ENCODE results near the gene KCNQ1.
A peak's percentile ranks its signal among the peaks of the same experiment; 100 is the strongest.

Gene KCNQ1, protein sequence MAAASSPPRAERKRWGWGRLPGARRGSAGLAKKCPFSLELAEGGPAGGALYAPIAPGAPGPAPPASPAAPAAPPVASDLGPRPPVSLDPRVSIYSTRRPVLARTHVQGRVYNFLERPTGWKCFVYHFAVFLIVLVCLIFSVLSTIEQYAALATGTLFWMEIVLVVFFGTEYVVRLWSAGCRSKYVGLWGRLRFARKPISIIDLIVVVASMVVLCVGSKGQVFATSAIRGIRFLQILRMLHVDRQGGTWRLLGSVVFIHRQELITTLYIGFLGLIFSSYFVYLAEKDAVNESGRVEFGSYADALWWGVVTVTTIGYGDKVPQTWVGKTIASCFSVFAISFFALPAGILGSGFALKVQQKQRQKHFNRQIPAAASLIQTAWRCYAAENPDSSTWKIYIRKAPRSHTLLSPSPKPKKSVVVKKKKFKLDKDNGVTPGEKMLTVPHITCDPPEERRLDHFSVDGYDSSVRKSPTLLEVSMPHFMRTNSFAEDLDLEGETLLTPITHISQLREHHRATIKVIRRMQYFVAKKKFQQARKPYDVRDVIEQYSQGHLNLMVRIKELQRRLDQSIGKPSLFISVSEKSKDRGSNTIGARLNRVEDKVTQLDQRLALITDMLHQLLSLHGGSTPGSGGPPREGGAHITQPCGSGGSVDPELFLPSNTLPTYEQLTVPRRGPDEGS

DNA sequence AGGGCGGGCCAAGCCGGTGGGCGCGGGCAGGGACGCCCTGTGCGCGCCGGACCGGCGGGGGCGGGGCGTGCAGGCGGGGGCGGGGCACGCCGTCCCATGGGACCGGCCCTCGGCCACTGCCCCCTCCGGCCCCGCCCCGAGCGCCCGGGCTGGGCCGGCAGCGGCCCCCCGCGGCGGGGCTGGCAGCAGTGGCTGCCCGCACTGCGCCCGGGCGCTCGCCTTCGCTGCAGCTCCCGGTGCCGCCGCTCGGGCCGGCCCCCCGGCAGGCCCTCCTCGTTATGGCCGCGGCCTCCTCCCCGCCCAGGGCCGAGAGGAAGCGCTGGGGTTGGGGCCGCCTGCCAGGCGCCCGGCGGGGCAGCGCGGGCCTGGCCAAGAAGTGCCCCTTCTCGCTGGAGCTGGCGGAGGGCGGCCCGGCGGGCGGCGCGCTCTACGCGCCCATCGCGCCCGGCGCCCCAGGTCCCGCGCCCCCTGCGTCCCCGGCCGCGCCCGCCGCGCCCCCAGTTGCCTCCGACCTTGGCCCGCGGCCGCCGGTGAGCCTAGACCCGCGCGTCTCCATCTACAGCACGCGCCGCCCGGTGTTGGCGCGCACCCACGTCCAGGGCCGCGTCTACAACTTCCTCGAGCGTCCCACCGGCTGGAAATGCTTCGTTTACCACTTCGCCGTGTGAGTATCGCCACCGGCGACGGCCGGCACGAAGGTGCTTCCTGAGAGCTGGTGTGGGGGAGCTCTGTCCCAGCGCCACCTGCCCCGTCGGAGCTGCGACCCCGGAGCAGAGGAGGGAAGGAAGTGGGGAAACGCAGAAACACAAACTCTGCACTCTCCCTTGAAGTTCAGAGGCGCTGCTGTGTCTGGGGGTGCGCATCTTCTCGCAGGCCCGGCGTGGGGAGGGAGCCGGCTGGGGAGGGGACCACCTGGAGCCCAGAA is at the start of gene KCNQ1:
KCNQ1 (plus strand) TSS at position 188 of the 925 bp plus-strand sequence; CDS start at position 279, 91 bp downstream.
- FAIRE-seq = no peak

- no peak for FAIRE-seq
Observed at GRCh38 chr11:2395211-2395730, 49.5 kb upstream of the KCNQ1 start.

- FAIRE-seq = no peak
Observed at GRCh38 chr11:2395856-2396255, 49.0 kb upstream of the KCNQ1 start.

GRCh38 chr11:2396471-2396870 is 48.3 kb upstream of the KCNQ1 start:
- FAIRE-seq = no peak

DNA sequence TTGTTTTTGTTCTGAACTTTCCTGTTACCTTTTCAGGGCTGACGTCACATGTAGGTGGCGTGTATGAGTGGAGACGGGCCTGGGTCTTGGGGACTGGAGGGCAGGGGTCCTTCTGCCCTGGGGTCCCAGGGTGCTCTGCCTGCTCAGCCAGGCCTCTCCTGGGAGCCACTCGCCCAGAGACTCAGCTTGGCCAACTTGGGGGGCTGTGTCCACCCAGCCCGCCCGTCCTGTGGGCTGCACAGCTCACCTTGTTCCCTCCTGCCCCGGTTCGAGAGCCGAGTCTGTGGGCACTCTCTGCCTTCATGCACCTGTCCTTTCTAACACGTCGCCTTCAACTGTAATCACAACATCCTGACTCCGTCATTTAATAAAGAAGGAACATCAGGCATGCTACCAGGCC is 47.8 kb upstream of the KCNQ1 start:
- no peak for FAIRE-seq

GRCh38 chr11:2398664-2399355 is 46.0 kb upstream of the KCNQ1 start:
- no peak for FAIRE-seq

GRCh38 chr11:2399488-2400068 is 45.2 kb upstream of the KCNQ1 start:
- FAIRE-seq = no peak

GRCh38 chr11:2400069-2400761 is 44.6 kb upstream of the KCNQ1 start, which contains the start of gene TSSC4:
Gene TSSC4 (plus strand): TSS chr11:2400750. CDS start chr11:2402634, 1,884 bp downstream.
- FAIRE-seq = peak; percentile 99

GRCh38 chr11:2400762-2401435 is 43.9 kb upstream of the KCNQ1 start:
- no peak for FAIRE-seq

GRCh38 chr11:2401436-2401984 is 43.3 kb upstream of the KCNQ1 start:
- FAIRE-seq = no peak

DNA sequence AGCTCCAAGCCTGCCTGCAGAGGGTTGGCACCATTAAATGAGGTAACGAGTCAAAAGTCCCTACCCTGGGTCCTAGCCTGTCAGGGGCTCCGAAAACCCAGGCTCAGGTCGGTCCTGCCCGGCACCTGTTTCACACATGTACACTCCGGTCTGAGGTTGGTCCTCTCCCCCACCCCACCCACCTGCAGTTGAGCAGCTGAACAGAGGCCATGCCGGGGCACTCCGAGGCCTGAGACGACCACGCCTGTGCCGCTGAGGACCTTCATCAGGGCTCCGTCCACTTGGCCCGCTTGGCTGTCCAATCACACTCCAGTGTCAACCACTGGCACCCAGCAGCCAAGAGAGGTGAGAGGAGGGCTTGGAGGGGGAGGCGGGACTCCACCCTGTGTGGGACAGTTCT is 42.7 kb upstream of the KCNQ1 start:
- FAIRE-seq = no peak

- FAIRE-seq = no peak
Observed at GRCh38 chr11:2402890-2403645, 41.7 kb upstream of the KCNQ1 start.

DNA sequence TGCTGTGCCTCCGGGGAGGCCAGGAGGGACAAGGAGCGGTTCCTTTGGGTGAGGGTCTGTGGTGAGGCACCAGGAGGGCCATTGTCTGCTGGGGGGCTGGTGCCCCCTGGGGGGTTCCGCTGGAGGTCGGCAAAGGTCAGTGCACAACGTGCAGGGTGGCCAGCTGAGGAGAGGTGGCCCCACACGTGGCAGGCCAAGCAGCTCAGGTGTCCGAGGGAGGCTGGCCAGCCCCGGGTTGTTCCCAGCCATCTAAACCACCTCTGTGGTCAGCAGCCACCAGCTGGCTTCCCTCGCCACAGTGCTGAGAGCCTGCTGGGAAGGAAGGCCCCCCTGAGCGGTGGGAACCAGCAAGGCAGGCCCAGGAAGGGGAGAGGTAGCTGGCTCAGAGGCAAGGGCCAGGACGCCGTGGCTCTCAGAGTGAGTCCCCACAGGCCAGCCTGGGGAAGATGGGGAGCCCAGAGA is 40.0 kb upstream of the KCNQ1 start:
- no peak for FAIRE-seq

GRCh38 chr11:2406451-2406850 is 38.4 kb upstream of the KCNQ1 start:
- no peak for FAIRE-seq

DNA sequence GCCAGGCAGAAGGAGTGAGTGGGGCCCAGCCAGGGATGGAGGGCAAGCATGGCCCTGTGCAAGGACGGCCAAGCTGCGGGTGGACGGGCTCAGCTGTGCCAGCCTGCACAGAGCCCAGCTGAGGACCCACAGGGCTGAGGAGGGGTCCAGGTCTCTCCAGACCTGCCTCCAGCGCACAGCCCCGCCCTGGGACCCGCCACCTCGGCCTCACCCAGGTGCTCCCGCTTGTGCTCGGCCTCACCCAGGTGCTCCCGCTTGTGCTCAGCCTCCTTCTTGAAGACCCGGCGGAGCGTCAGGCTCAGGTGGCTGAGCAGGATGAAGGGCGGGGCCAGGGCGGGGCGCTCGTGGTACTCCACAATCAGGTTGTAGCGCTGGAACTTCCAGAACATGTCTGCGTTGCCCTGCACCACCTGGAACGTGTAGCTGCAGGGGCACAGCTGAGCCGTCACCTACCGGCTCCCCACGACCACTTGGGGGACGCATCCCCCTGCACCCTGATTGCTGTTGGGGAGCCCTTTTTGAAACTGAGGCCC is 37.9 kb upstream of the KCNQ1 start:
- no peak for FAIRE-seq

DNA sequence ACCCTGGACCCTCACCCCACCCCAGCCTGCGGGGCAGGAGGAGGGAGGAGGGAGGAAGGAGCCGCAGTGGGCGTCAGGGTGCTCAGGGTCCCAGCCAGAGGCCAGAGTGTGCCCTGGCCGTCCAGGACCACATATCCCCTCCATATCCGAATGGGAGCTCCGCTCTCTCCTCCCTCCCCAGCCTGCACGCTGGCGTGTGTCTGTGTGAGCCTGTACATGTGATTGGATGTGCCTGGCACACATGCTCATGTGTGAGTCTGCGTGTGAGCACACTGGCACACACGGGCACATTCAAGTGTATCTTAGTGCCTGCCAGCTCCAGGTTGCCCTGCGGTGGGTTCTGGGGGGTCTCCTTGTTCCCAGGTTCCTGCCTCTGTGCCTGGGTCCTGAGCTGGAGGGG is 36.1 kb upstream of the KCNQ1 start:
- FAIRE-seq = no peak

GRCh38 chr11:2409126-2409525 is 35.7 kb upstream of the KCNQ1 start:
- FAIRE-seq = no peak

- FAIRE-seq = no peak
Observed at GRCh38 chr11:2409611-2410468, 35.0 kb upstream of the KCNQ1 start.

All from G401.6 (cell line).